BE2C (cell line): ENCODE results near the gene CDR2L.
A peak's percentile ranks its signal among the peaks of the same experiment; 100 is the strongest.

Experiments
- DNase-seq: peaks from one replicate; pipeline ENCODE4 v3.0.0-alpha.2; 2020
- H3K27me3 ChIP-seq: fragments of 250-450 bp; sonication (Bioruptor Pico); 2 replicates; pipeline ENCODE4 v1.5.1; 2020; ENCODE audit warnings: mild to moderate bottlenecking
- H3K36me3 ChIP-seq: fragments of 250-450 bp; sonication (Bioruptor Pico); 2 replicates; pipeline ENCODE4 v1.5.1; 2020; ENCODE audit warnings: mild to moderate bottlenecking
- H3K4me1 ChIP-seq: fragments of 250-450 bp; sonication (Bioruptor Pico); 2 replicates; pipeline ENCODE4 v1.5.1; 2020
- H3K4me3 ChIP-seq: 2 replicates; pipeline ENCODE4 v1.5.1; 2011; ENCODE audit warnings: low read depth, low read length
- H3K9me3 ChIP-seq: fragments of 250-450 bp; sonication (Bioruptor Pico); 2 replicates; pipeline ENCODE4 v1.5.1; 2020
- TF ChIP-seq, protein P1 (sequence below): IDR thresholded peaks from 2 replicates; pipeline ENCODE4 v1.5.1; 2012; ENCODE audit warnings: mild to moderate bottlenecking, low read depth, low read length

Gene CDR2L

DNA sequence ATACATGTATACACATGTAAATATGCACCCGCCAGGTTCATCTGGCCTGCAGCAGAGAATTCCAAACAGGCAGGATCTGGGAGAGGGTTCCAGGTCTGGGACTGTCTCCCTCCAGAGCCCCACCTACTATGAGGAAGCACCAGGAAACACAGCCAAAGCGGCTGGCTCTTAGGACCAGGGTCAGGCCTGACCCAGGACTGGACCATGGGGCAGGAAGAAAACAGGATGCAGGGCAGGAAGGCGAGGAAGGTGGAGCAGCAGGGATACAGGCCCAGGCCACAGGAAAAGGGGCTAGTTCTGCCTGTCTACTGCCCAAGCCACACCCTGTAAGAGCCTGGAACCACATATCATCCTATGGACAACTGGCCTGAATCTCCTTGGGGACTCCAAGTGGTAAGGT is 17.0 kb upstream of the CDR2L start:
- Histone ChIP-seq H3K9me3 (no peaks in the 10 kb centered on the region), H3K4me1 (no peaks in the 10 kb centered on the region; the same call in 1 of the 2 replicates), H3K27me3 (peaks cover 15% of the 10 kb centered on the region), H3K4me3 (no peak overlapping the region), H3K36me3 (no peaks in the 10 kb centered on the region)
- DNase-seq = no peak
- TF ChIP-seq, protein P1, sequence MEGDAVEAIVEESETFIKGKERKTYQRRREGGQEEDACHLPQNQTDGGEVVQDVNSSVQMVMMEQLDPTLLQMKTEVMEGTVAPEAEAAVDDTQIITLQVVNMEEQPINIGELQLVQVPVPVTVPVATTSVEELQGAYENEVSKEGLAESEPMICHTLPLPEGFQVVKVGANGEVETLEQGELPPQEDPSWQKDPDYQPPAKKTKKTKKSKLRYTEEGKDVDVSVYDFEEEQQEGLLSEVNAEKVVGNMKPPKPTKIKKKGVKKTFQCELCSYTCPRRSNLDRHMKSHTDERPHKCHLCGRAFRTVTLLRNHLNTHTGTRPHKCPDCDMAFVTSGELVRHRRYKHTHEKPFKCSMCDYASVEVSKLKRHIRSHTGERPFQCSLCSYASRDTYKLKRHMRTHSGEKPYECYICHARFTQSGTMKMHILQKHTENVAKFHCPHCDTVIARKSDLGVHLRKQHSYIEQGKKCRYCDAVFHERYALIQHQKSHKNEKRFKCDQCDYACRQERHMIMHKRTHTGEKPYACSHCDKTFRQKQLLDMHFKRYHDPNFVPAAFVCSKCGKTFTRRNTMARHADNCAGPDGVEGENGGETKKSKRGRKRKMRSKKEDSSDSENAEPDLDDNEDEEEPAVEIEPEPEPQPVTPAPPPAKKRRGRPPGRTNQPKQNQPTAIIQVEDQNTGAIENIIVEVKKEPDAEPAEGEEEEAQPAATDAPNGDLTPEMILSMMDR = no peak

DNA sequence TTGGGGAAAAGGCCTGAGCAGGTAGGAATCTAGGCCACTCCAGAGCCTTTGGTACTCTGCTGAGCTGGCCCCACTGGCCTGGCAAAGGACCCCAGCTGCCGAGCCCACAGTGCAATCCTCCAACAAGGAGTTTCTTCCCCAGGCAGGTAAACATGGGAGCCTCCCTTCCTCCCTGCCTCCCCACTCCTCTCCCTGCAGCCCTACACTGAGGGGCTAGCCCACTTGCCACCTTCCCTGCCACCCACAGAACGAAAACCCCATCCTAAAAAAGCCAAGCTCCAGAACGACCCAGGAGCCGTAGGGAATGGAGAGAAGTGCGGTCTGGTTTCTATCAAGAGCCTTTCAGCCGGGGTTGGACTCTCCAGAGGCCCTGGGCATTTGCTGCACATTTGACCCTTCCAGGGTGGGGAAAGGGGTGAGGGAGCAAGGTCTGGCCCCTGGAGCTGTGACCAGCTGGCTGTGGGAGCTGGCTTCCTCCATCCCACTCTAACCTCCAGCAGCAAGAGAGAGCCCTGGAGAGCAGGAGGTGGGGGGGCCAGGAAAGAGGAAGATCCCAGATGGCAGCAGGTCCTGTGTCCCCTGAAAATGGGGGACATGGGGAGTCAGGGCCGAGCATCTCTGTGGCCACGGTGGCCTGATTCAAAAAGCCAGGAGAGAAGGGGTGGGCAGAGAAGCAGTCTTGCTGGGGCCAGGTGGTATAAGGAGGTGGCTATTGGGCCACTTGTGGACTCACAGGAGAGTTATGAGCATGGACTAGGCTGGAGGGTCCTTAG is 16.2 kb upstream of the CDR2L start:
- Histone ChIP-seq H3K4me3 (peak overlapping the region; percentile 59; the same call in 1 of the 2 replicates), H3K27me3 (peaks cover 15% of the 10 kb centered on the region), H3K4me1 (no peaks in the 10 kb centered on the region; the same call in 1 of the 2 replicates), H3K9me3 (no peaks in the 10 kb centered on the region), H3K36me3 (no peaks in the 10 kb centered on the region)
- DNase-seq = no peak
- TF ChIP-seq, protein P1 = no peak

DNA sequence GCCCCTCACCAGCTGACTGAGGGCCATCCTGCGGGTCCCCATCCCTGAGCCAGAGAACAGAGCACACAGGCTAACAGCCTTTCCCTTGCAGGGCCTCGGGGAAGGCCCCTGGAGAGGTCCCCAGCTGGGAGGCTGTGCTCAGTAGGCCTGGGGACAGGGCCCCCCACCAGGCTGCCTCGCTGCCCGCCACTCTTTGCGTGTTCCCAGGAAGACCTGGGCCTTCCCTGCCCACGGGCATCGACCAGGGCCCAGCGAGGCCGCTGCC is 15.7 kb upstream of the CDR2L start:
- peak overlapping the region; percentile 59 for H3K4me3 ChIP-seq
- no peaks in the 10 kb centered on the region; the same call in 1 of the 2 replicates for H3K4me1 ChIP-seq
- TF ChIP-seq, protein P1 = no peak
- H3K27me3 ChIP-seq = peaks cover 15% of the 10 kb centered on the region
- H3K9me3 ChIP-seq = no peaks in the 10 kb centered on the region
- no peak for DNase-seq
- H3K36me3 ChIP-seq = no peaks in the 10 kb centered on the region

DNA sequence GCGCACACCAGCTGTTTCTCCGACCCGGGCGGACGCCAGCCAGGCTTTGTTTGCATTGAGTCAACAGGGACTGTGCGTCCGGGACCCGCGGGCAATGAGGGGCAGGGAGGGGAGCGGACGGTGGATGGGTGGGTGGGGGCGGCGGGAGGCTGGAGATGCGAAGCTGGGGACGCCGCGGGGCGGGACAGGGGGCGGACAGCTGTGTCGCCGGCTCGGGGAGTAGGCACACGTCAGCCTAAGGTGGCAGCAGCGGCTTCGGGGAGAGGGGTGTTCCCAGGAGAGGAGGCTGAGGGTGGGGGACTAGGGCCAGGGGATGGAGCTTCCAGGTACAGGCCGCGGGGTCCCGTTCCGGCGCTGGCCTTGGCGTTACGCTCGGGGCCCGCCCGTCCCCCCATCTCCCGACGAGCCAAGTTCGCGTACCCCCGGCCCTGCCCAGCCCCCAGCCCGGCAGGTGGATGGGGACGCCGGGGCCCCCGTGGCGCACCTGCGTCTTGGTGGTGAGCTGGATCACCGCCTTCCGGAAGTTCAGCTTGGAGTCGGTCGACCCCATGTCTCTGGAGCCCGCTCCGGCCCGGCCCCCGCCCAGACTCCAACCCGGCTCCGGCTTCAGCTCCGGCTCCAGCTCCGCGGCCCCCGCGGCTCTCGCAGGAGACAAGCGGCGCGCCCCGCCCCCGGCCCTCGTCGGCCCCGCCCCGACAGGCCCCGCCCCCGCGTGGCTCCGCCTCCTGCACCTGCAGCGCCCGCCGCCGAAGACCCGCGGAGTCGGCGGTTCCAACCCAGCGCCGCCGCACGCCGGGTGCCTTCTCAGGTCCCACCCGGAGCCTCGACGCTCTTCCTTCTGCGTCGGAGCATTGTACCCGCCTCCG is 15.1 kb upstream of the CDR2L start, which contains the start of gene HID1:
Gene HID1 (minus strand): TSS at position 653 of the 866 bp plus-strand sequence. CDS start 103 bp downstream, at position 550.
- TF ChIP-seq, protein P1 = no peak
- no peaks in the 10 kb centered on the region; the same call in 1 of the 2 replicates for H3K4me1 ChIP-seq
- peak within 1 kb of the TSS; percentile 59 for H3K4me3 ChIP-seq
- H3K27me3 ChIP-seq = peaks cover 15% of the 10 kb centered on the region
- H3K36me3 ChIP-seq = no peaks in the 10 kb centered on the region
- no peaks in the 10 kb centered on the region for H3K9me3 ChIP-seq
- DNase-seq = peak; percentile 80

DNA sequence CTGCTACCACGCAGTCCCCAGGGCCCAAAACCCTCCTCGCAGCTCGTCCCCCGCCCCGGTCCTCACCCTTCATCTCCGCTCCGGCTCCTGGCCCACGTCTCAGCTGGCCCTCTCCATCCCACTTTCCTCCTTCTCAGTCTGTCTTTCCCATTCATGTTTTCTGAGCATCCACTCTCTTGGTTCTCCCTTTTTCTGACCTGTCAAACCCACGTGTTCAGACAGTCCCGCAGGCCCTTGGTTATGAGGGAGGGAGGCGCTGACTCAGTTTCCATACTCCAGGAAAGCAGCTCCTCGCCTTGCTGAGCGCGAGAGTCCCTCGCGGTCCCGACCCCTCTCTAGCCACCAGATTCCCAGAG is 14.5 kb upstream of the CDR2L start:
- Histone ChIP-seq H3K4me1 (no peaks in the 10 kb centered on the region; the same call in 1 of the 2 replicates), H3K9me3 (no peaks in the 10 kb centered on the region), H3K4me3 (peak overlapping the region; percentile 59), H3K27me3 (peaks cover 15% of the 10 kb centered on the region), H3K36me3 (no peaks in the 10 kb centered on the region)
- DNase-seq = no peak
- TF ChIP-seq, protein P1 = no peak

DNA sequence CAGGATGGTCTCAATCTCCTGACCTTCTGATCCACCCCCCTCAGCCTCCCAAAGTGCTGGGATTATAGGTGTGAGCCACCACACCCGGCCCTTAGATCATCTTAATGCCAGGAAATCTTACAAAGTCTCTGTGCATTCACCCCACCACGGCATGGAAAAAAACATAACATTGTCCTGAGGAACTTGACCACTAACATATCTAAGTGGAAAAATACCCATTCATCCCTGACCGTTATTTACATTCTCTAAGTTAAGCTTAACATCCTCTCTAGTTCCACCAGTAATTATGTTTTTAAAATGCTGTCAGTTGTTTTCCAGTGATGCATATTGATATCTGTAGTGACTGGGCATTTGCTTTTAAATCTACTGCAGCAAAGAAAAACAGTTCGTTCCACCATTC is 11.5 kb upstream of the CDR2L start:
- no peak for DNase-seq
- no peak overlapping the region for H3K4me3 ChIP-seq
- no peaks in the 10 kb centered on the region; the same call in 1 of the 2 replicates for H3K4me1 ChIP-seq
- TF ChIP-seq, protein P1 = no peak
- H3K27me3 ChIP-seq = peaks cover 15% of the 10 kb centered on the region
- no peaks in the 10 kb centered on the region for H3K9me3 ChIP-seq
- no peaks in the 10 kb centered on the region for H3K36me3 ChIP-seq
